AG09309 (cell line): Measurements from ENCODE around the gene NDFIP2.
"Not testable (repeated sequence)": the region's sequence is repeated elsewhere in the genome, so short reads cannot be mapped to it uniquely, and the experiment has no call there.

Experiments
- DNase-seq: peaks from one replicate; pipeline ENCODE4 v3.0.0-alpha.2; 2010; ENCODE audit warnings: low read depth
- H3K4me3 ChIP-seq: 2 replicates; pipeline ENCODE4 v1.5.1; 2011; ENCODE audit warnings: mild to moderate bottlenecking, low read depth, low read length, moderate library complexity; ENCODE audit not compliant: control insufficient read depth
- TF ChIP-seq, protein P1 (sequence below): IDR thresholded peaks from 2 replicates; pipeline ENCODE4 v1.5.1; 2011; ENCODE audit warnings: mild to moderate bottlenecking, low read depth, low read length, inconsistent platforms; ENCODE audit not compliant: insufficient read depth, control insufficient read depth; ENCODE audit errors: missing control alignments

Gene NDFIP2

GRCh38 chr13:79566118-79566517, 85.2 kb downstream of the NDFIP2 start:
- H3K4me3 ChIP-seq: no peak overlapping the region
- no peak for DNase-seq
- TF ChIP-seq, protein P1, sequence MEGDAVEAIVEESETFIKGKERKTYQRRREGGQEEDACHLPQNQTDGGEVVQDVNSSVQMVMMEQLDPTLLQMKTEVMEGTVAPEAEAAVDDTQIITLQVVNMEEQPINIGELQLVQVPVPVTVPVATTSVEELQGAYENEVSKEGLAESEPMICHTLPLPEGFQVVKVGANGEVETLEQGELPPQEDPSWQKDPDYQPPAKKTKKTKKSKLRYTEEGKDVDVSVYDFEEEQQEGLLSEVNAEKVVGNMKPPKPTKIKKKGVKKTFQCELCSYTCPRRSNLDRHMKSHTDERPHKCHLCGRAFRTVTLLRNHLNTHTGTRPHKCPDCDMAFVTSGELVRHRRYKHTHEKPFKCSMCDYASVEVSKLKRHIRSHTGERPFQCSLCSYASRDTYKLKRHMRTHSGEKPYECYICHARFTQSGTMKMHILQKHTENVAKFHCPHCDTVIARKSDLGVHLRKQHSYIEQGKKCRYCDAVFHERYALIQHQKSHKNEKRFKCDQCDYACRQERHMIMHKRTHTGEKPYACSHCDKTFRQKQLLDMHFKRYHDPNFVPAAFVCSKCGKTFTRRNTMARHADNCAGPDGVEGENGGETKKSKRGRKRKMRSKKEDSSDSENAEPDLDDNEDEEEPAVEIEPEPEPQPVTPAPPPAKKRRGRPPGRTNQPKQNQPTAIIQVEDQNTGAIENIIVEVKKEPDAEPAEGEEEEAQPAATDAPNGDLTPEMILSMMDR: no peak

DNA sequence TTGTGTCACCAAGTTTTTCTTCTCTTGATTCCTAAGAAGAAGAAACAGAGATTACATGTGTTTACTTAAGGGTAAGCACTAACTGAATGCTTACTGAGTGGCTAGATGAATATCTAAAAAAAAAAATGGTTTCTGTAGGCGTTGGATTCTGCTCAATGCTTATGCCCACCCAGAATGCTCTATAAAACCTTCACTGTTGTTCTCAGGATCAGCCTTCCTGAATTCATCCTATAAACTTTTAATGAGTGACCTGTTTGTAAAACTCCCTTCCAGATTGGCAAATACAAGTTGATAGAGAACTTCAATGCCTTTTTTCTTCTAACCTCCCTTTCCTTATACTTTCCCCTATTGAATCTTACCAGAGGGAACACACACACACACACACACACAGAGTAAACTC, 90.2 kb downstream of the NDFIP2 start:
- TF ChIP-seq, protein P1: no peak
- no peak for DNase-seq

DNA sequence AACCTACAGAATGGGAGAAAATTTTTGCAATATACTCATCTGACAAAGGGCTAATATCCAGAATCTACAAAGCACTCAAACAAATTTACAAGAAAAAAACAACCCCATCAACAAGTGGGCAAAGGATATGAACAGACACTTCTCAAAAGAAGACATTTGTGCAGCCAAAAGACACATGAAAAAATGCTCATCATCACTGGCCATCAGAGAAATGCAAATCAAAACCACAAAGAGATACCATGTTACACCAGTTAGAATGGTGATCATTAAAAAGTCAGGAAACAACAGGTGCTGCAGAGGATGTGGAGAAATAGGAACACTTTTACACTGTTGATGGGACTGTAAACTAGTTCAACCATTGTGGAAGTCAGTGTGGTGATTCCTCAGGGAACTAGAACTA, 92.9 kb downstream of the NDFIP2 start:
- not testable (repeated sequence) for DNase-seq, H3K4me3 ChIP-seq

More for the DNA sequence above, 90.2 kb downstream of the NDFIP2 start:
- no peak overlapping the region for H3K4me3 ChIP-seq

- TF ChIP-seq, protein P1: no peak
- DNase-seq: no peak
- no peak overlapping the region for H3K4me3 ChIP-seq
These were observed 100.9 kb downstream of the NDFIP2 start for GRCh38 chr13:79581870-79582315.

DNA sequence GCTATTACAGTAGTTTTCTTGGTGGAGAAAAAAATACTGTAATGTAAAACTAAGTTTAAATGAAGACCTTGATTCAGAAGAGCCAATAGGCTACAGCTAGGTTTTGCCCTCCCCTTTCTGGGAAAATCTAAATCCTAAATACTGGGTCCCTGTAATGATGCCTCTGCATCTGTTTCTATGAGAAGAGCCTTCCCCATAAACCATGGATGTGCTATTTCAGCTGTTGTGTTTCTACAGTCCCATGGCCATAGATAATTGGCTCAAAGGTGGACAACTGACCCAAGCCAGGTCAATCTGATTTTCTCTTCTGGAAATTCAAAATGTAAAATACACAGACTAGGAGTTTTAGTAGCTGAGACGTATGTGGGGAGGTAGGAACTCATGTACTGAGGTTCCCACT, 101.9 kb downstream of the NDFIP2 start:
- TF ChIP-seq, protein P1: no peak
- DNase-seq: no peak
- no peak overlapping the region for H3K4me3 ChIP-seq

GRCh38 chr13:79585033-79585432, 104.1 kb downstream of the NDFIP2 start:
- DNase-seq: no peak
- TF ChIP-seq, protein P1: no peak
- no peak overlapping the region for H3K4me3 ChIP-seq

DNA sequence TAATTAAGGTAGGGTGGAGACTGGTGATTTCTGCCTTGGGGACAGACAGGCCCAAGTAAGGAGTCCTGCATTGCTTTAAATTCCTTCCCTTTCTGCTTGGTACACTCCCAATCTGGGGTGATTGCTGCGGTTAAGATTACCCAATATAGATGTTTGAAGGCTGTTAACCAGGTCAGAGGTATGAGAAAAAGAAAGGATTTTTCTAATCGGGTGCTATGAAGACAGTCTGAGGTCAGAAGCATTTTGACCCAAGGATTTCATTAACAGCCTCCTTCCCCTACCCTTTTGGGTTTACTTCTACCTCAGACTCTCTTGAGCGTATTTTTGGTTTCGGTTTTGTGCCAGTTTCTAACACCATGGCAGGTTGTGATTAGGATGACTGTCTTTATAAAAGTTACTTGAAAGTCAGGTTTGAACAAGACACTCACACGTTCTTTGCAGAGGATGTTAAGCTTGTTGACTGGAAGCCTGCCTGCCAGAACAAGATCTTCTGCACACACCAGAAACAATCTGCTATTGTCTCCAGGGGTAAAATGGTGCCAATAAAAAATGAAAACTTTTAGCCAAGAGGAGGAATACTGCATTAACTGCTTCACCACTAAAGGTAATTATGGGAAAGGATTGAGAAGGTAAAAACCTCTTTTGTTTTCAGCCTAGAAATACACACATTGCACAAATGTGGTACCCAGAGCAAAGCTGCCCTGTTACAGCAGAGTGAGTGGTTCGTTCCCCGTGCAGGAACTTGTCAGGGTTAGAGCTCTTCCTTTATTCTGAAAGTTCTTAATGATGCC, 108.8 kb downstream of the NDFIP2 start:
- no peak for DNase-seq
- TF ChIP-seq, protein P1: no peak
- H3K4me3 ChIP-seq: no peak overlapping the region
